ENCODE measurements around the gene SORCS3.

SORCS3 gene

GRCh38 chr10:104678658-104679057 is 37.6 kb downstream of the SORCS3 start:
- Histone ChIP-seq H4K8ac (ENCODE audit: low read depth, low read length) (no peak overlapping the region), H3K4me3 (ENCODE audit: low read length) (no peak overlapping the region), H3K27ac (ENCODE audit: low read depth, low read length) (no peak overlapping the region), H3K56ac (ENCODE audit: low read length) (no peak overlapping the region), H3K79me1 (ENCODE audit: low read length) (no peaks in the 10 kb centered on the region), H3K36me3 (ENCODE audit: control insufficient read depth, insufficient read depth, low read length) (no peaks in the 10 kb centered on the region), H2AK5ac (ENCODE audit: low read length) (no peak overlapping the region), H2BK5ac (ENCODE audit: low read length) (no peak overlapping the region), H2BK15ac (replicated peaks; ENCODE audit: low read depth) (no peak overlapping the region), H3K4ac (ENCODE audit: low read depth, low read length) (no peak overlapping the region), H3K4me1 (ENCODE audit: control insufficient read depth, low read depth, low read length) (no peaks in the 10 kb centered on the region), H3K18ac (ENCODE audit: low read length) (no peak overlapping the region), H3K9ac (ENCODE audit: low read length) (no peak overlapping the region), H3K4me2 (ENCODE audit: low read length) (no peak overlapping the region), H2BK120ac (ENCODE audit: low read depth, low read length) (no peak overlapping the region), H3K23ac (ENCODE audit: low read length) (no peak overlapping the region), H4K5ac (ENCODE audit: low read length) (no peak overlapping the region), H3K27me3 (ENCODE audit: insufficient read depth, low read length, poor library complexity) (no peaks in the 10 kb centered on the region), H3K79me2 (ENCODE audit: control insufficient read depth, insufficient read depth, low read length) (no peaks in the 10 kb centered on the region)
- no peak for DNase-seq

- Histone ChIP-seq H3K27me3 (ENCODE audit: insufficient read depth, low read length, poor library complexity) (no peaks in the 10 kb centered on the region), H2BK120ac (ENCODE audit: low read depth, low read length) (no peak overlapping the region), H3K18ac (ENCODE audit: low read length) (no peak overlapping the region), H2AK5ac (ENCODE audit: low read length) (no peak overlapping the region), H3K4me3 (ENCODE audit: low read length) (peak overlapping the region; percentile 38), H3K27ac (ENCODE audit: low read depth, low read length) (no peak overlapping the region), H2BK5ac (ENCODE audit: low read length) (no peak overlapping the region), H2BK15ac (replicated peaks; ENCODE audit: low read depth) (no peak overlapping the region), H3K79me2 (ENCODE audit: control insufficient read depth, insufficient read depth, low read length) (no peaks in the 10 kb centered on the region), H3K56ac (ENCODE audit: low read length) (peak overlapping the region; percentile 84), H4K8ac (ENCODE audit: low read depth, low read length) (no peak overlapping the region), H4K5ac (ENCODE audit: low read length) (no peak overlapping the region), H3K4me1 (ENCODE audit: control insufficient read depth, low read depth, low read length) (no peaks in the 10 kb centered on the region), H3K9ac (ENCODE audit: low read length) (peak overlapping the region; percentile 65), H3K79me1 (ENCODE audit: low read length) (no peaks in the 10 kb centered on the region), H3K36me3 (ENCODE audit: control insufficient read depth, insufficient read depth, low read length) (no peaks in the 10 kb centered on the region), H3K23ac (ENCODE audit: low read length) (no peak overlapping the region), H3K4me2 (ENCODE audit: low read length) (peak overlapping the region; percentile 60), H3K4ac (ENCODE audit: low read depth, low read length) (no peak overlapping the region)
- no CpG with 5 or more reads among the region's 35 CpGs for WGBS (ENCODE audit: extremely low coverage, insufficient coverage, low lambda C conversion rate)
- peak; percentile 76 for DNase-seq
Measured at GRCh38 chr10:104680467-104681401, 39.6 kb downstream of the SORCS3 start.

- Histone ChIP-seq H3K79me2 (ENCODE audit: control insufficient read depth, insufficient read depth, low read length) (no peaks in the 10 kb centered on the region), H3K36me3 (ENCODE audit: control insufficient read depth, insufficient read depth, low read length) (no peaks in the 10 kb centered on the region), H3K18ac (ENCODE audit: low read length) (no peak overlapping the region), H3K27ac (ENCODE audit: low read depth, low read length) (no peak overlapping the region), H4K8ac (ENCODE audit: low read depth, low read length) (no peak overlapping the region), H2BK5ac (ENCODE audit: low read length) (no peak overlapping the region), H3K56ac (ENCODE audit: low read length) (peak overlapping the region; percentile 84), H3K79me1 (ENCODE audit: low read length) (no peaks in the 10 kb centered on the region), H4K5ac (ENCODE audit: low read length) (no peak overlapping the region), H3K27me3 (ENCODE audit: insufficient read depth, low read length, poor library complexity) (no peaks in the 10 kb centered on the region), H3K4ac (ENCODE audit: low read depth, low read length) (no peak overlapping the region), H3K4me2 (ENCODE audit: low read length) (peak overlapping the region; percentile 60), H3K4me3 (ENCODE audit: low read length) (no peak overlapping the region), H3K4me1 (ENCODE audit: control insufficient read depth, low read depth, low read length) (no peaks in the 10 kb centered on the region), H2BK15ac (replicated peaks; ENCODE audit: low read depth) (no peak overlapping the region), H2AK5ac (ENCODE audit: low read length) (no peak overlapping the region), H3K9ac (ENCODE audit: low read length) (peak overlapping the region; percentile 65), H3K23ac (ENCODE audit: low read length) (no peak overlapping the region), H2BK120ac (ENCODE audit: low read depth, low read length) (no peak overlapping the region)
- WGBS (ENCODE audit: extremely low coverage, insufficient coverage, low lambda C conversion rate), result no CpG with 5 or more reads among the region's 2 CpGs
- DNase-seq, result no peak
Measured at GRCh38 chr10:104681485-104681884, 40.4 kb downstream of the SORCS3 start.

- no peak overlapping the region for H3K23ac ChIP-seq (ENCODE audit: low read length)
- no peak overlapping the region for H3K4ac ChIP-seq (ENCODE audit: low read depth, low read length)
- H3K27ac ChIP-seq (ENCODE audit: low read depth, low read length), result no peak overlapping the region
- H2BK5ac ChIP-seq (ENCODE audit: low read length), result no peak overlapping the region
- no peak overlapping the region for H3K4me2 ChIP-seq (ENCODE audit: low read length)
- no peak overlapping the region for H4K5ac ChIP-seq (ENCODE audit: low read length)
- H2AK5ac ChIP-seq (ENCODE audit: low read length), result no peak overlapping the region
- no peaks in the 10 kb centered on the region for H3K79me1 ChIP-seq (ENCODE audit: low read length)
- no peaks in the 10 kb centered on the region for H3K79me2 ChIP-seq (ENCODE audit: control insufficient read depth, insufficient read depth, low read length)
- no CpG with 5 or more reads among the region's 1 CpG for WGBS (ENCODE audit: extremely low coverage, insufficient coverage, low lambda C conversion rate)
- H2BK120ac ChIP-seq (ENCODE audit: low read depth, low read length), result no peak overlapping the region
- no peak overlapping the region for H3K9ac ChIP-seq (ENCODE audit: low read length)
- no peaks in the 10 kb centered on the region for H3K36me3 ChIP-seq (ENCODE audit: control insufficient read depth, insufficient read depth, low read length)
- H3K56ac ChIP-seq (ENCODE audit: low read length), result no peak overlapping the region
- no peaks in the 10 kb centered on the region for H3K4me1 ChIP-seq (ENCODE audit: control insufficient read depth, low read depth, low read length)
- H4K8ac ChIP-seq (ENCODE audit: low read depth, low read length), result no peak overlapping the region
- H2BK15ac ChIP-seq (replicated peaks; ENCODE audit: low read depth), result no peak overlapping the region
- no peak for DNase-seq
- H3K4me3 ChIP-seq (ENCODE audit: low read length), result no peak overlapping the region
- no peaks in the 10 kb centered on the region for H3K27me3 ChIP-seq (ENCODE audit: insufficient read depth, low read length, poor library complexity)
- no peak overlapping the region for H3K18ac ChIP-seq (ENCODE audit: low read length)
Measured at GRCh38 chr10:104683567-104683966, 42.5 kb downstream of the SORCS3 start.

- H2BK120ac ChIP-seq (ENCODE audit: low read depth, low read length), result no peak overlapping the region
- no peak overlapping the region for H3K56ac ChIP-seq (ENCODE audit: low read length)
- H2AK5ac ChIP-seq (ENCODE audit: low read length), result no peak overlapping the region
- H3K4me2 ChIP-seq (ENCODE audit: low read length), result no peak overlapping the region
- no peaks in the 10 kb centered on the region for H3K36me3 ChIP-seq (ENCODE audit: control insufficient read depth, insufficient read depth, low read length)
- H2BK5ac ChIP-seq (ENCODE audit: low read length), result no peak overlapping the region
- no peaks in the 10 kb centered on the region for H3K4me1 ChIP-seq (ENCODE audit: control insufficient read depth, low read depth, low read length)
- H3K79me2 ChIP-seq (ENCODE audit: control insufficient read depth, insufficient read depth, low read length), result no peaks in the 10 kb centered on the region
- WGBS (ENCODE audit: extremely low coverage, insufficient coverage, low lambda C conversion rate), result no CpG with 5 or more reads among the region's 1 CpG
- no peaks in the 10 kb centered on the region for H3K27me3 ChIP-seq (ENCODE audit: insufficient read depth, low read length, poor library complexity)
- no peak overlapping the region for H4K5ac ChIP-seq (ENCODE audit: low read length)
- H3K79me1 ChIP-seq (ENCODE audit: low read length), result no peaks in the 10 kb centered on the region
- no peak overlapping the region for H3K23ac ChIP-seq (ENCODE audit: low read length)
- H2BK15ac ChIP-seq (replicated peaks; ENCODE audit: low read depth), result no peak overlapping the region
- no peak overlapping the region for H3K4ac ChIP-seq (ENCODE audit: low read depth, low read length)
- H3K9ac ChIP-seq (ENCODE audit: low read length), result no peak overlapping the region
- H4K8ac ChIP-seq (ENCODE audit: low read depth, low read length), result no peak overlapping the region
- H3K4me3 ChIP-seq (ENCODE audit: low read length), result no peak overlapping the region
- DNase-seq, result no peak
- H3K18ac ChIP-seq (ENCODE audit: low read length), result no peak overlapping the region
- no peak overlapping the region for H3K27ac ChIP-seq (ENCODE audit: low read depth, low read length)
Measured at GRCh38 chr10:104686829-104687228, 45.7 kb downstream of the SORCS3 start.

All from mesendoderm (in vitro differentiated cells).